ENCODE measurements around the gene COX19.
"Not testable (repeated sequence)": the region's sequence is repeated elsewhere in the genome, so short reads cannot be mapped to it uniquely, and the experiment has no call there.

The COX19 gene

DNA sequence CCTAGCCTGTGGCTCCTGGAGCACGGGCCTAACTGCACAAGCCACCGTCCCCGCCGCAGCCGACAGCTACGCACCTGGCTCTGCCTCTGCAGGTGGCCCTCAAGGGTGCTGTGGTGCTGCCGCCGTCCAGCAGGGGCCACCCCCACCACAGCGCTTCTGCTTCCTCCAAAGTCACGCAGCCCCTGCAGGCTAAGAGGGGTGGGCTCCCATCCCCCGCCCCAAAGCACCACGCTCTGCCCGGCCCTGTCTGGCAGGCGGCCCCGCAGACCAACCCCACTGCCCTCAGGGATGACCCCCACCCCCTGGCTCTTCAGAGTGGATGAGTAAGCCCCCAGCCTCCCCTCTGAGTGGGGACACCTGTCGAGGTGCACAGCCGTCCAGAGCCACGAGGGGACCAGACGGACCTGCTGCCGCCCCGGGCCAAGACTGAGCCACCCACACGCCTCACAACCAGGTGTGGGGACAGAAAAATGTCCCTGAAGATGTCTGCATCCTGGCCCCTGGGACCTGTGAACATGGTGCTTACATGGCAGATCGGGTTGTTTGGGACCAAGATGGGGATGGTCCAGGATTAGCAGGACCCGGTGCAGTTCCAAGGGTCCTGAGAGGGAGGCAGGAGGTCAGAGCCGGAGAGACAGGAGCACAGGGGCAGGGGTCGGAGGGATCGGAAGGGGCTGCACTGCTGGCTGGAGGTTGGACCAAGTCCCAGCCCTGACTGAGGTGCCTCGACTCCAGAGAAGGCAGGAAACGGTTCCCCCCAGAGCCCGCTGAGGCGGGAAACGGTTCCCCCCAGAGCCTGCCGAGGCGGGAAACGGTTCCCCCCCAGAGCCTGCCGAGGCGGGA, 11.9 kb downstream of the COX19 start:
- DNase-seq = no peak

- no peak for DNase-seq
Measured at GRCh38 chr7:962401-963081, 12.8 kb downstream of the COX19 start.

DNA sequence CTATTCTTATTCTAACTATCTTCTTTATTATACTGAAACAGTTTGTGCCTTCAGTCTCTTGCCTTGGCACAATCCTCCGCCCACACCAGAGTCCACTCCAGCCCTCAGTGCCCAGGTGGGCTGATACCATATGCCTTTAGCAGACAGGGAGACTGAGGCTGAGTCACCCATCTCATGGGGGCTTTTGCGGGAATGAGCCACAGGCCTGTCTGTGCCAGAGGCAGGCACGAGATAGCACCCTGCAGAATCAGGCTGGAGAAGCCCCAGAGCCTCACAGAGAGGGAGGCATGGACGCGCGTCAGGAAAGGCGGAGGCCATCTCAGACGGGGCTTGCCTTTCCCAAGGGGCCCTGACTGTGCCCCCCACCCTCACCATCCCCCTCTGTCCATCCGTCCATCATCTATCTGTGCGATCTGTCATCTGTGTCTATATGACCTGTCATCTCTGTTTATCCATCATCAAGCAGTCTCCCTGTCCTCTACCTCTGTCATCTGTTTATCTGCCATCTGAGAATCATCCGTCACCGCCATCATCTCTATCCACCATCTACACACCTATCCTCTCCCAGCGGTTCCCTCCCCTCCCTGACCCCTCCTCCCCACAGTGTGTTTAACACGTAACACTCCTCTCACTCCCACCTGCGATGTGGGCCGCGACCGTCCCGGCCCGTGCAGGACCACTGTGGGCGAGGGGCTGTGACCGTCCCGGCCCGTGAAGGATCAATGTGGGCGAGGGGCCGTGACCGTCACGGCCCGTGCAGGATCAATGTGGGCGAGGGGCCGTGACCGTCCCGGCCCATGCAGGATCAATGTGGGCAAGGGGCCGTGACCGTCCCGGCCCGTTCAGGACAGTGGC, 13.6 kb downstream of the COX19 start:
- peak in 2 of 58 donors; percentile 24 to 25 for DNase-seq

DNA sequence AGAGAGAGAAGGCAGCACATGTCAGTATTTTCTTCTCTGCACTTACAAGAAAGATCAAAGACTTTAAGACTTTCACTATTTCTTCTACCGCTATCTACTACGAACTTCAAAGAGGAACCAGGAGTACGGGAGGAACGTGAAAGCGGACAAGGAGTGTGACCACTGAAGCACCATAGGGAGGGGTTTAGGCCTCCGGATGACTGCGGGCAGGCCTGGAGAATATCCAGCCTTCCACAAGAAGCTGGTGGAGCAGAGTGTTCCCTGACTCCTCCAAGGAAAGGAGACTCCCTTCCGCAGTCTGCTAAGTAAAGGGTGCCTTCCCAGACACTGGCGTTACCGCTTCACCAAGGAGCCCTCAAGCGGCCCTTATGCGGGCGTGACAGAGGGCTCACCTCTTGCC, 14.4 kb downstream of the COX19 start:
- not testable (repeated sequence) for DNase-seq

DNA sequence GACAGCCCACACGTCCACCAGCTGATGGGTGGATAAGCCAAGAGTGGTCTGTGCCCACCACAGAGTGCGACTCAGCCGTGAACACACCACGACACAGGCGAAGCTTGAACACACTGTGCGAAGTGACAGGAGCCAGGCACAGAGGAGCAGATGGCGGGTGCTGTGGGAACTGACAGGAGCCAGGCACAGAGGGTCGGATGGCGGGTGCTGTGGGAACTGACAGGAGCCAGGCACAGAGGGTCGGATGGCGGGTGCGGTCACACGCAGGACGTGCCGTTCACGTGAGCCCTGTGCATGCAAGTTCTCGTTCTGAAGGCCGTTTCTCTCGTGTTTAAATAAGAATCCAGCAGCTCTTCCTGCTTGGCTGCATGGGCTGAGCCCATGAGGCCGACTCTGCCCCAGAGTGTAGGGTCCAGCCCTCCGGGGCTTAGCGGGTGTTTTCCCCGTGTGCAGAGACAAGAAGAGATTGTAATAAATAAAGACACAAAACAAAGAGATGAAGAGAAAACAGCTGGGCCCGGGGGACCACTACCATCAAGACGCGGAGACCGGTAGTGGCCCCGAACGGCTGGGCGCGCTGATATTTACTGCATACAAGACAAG, 15.0 kb downstream of the COX19 start:
- peak in 1 of 58 donors; percentile 25 for DNase-seq

- not testable (repeated sequence) for DNase-seq
Measured at GRCh38 chr7:959740-960139, 15.6 kb downstream of the COX19 start.

DNA sequence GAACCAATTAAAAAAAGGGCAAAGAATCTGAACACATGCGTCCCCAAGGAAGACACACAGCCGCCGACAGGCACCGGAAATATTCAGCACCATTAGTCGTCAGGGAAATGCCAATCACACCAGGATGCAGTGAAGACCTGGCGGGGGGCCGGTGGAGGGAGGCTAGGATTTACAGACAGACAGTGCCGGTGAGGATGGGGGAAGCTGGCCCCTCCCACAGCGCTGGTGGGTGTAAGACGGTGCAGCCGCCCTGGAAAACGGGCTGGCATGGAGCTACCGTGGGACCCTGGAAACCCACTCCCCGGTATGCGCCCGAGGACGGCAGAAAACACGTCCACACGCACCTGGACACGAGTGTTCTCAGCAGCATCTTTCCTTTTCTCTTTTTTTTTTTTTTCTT, 16.1 kb downstream of the COX19 start:
- no peak for DNase-seq

- no peak for DNase-seq
Measured at GRCh38 chr7:958221-959200, 16.8 kb downstream of the COX19 start.

GRCh38 chr7:957418-958220, 17.7 kb downstream of the COX19 start:
- peak in 3 of 58 donors; percentile 12 to 28 (median 15) for DNase-seq

GRCh38 chr7:956031-956430, 19.3 kb downstream of the COX19 start:
- DNase-seq = no peak

GRCh38 chr7:954330-955238, 20.8 kb downstream of the COX19 start, which contains the start of gene ADAP1:
TSS of gene ADAP1 (minus strand) at chr7:954680. CDS start at chr7:954477, 203 bp downstream.
- DNase-seq = peak in 28 of 58 donors; percentile 16 to 64 (median 36)

GRCh38 chr7:953547-954327, 21.6 kb downstream of the COX19 start:
- DNase-seq = peak in 49 of 58 donors; percentile 19 to 83 (median 64)

GRCh38 chr7:952548-953441, 22.6 kb downstream of the COX19 start:
- no peak for DNase-seq

GRCh38 chr7:951881-952547, 23.3 kb downstream of the COX19 start:
- no peak for DNase-seq

Measured in anterior cingulate cortex (tissue), 58 donors.